GM06990 (cell line): Measurements from ENCODE around the gene GRIK3.

Experiments
- DNase-seq: peaks from one replicate; pipeline ENCODE4 v3.0.0-alpha.2; 2011; ENCODE audit not compliant: insufficient read length; ENCODE audit errors: extremely low read depth
- H3K27me3 ChIP-seq: replicated peaks from 2 replicates; pipeline ENCODE4 v1.6.0; 2011; ENCODE audit warnings: low read length; ENCODE audit not compliant: control insufficient read depth, insufficient read depth
- H3K36me3 ChIP-seq: 2 replicates; pipeline ENCODE4 v1.5.1; 2011; ENCODE audit warnings: low read length; ENCODE audit not compliant: control insufficient read depth, insufficient read depth
- H3K4me3 ChIP-seq: replicated peaks from 2 replicates; pipeline ENCODE4 v1.5.1; 2011; ENCODE audit warnings: low read depth, mild to moderate bottlenecking, control low read depth, low read length
- TF ChIP-seq, protein P1 (sequence below): IDR thresholded peaks from 2 replicates; pipeline ENCODE4 v1.5.1; 2011; ENCODE audit warnings: low read length, control low read depth, mild to moderate bottlenecking, inconsistent platforms; ENCODE audit not compliant: insufficient read depth, poor library complexity, severe bottlenecking

Gene GRIK3

DNA sequence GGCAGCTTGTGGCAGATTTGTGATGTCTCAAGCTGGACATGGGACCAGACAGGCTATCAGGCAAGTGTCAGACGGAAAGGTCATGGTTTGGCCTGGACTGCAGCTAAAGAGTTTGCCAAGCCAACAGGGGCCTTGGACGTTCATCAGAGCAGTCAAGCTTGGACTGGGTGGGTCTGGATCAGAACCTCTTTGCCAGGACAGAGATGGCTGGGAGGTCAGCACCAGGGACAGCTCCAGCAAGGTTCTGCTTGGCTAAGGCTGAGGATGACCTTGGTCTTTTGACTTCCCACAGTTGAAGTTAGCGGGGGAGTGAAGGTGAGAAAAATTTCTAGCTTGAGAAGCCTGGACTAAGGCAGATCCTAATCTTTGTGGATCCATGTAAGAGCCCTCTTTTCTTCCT is 68.1 kb downstream of the GRIK3 start:
- no peaks in the 10 kb centered on the region for H3K36me3 ChIP-seq
- no peak for DNase-seq

DNA sequence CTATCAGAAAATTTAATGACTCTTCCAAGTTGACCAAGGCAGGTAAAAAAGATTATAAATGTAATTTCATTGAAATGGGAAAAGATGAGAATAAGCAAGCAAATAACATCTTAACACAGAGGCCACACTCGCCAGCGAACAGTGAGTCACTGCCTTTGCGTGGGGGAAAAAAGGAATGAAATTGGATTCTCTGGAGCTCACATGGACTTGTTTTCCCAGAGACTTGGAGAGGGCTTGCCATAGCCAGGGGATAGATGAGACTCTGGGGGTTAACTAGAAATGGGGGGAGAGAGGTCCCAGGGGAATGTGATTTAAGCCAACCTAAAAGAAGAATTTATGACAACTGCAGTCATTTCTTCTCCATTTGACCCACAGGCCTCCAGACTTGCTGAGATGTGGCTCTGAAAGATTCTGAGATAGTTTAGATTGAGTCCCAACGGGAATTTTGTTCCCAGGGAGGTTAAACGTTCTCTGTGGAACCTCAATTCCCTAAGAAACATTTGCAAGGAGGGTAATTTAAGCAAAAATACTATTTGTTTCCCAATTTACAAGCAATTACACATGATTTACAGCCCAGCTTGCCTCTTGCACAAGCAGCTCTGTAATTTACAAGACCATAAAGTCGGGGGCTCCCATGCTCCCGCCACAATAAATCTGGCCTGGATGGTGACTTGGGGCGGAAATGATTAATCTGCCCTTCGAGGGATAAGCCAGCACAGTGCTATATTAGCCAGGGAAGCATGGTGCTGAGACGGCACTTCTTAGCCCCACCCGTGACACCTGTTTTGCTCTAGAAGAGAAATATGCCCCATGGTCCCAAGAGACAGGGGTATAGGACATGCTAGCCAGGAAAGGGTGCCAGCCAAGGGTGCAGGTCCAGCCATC is 68.8 kb downstream of the GRIK3 start:
- TF ChIP-seq, protein P1, sequence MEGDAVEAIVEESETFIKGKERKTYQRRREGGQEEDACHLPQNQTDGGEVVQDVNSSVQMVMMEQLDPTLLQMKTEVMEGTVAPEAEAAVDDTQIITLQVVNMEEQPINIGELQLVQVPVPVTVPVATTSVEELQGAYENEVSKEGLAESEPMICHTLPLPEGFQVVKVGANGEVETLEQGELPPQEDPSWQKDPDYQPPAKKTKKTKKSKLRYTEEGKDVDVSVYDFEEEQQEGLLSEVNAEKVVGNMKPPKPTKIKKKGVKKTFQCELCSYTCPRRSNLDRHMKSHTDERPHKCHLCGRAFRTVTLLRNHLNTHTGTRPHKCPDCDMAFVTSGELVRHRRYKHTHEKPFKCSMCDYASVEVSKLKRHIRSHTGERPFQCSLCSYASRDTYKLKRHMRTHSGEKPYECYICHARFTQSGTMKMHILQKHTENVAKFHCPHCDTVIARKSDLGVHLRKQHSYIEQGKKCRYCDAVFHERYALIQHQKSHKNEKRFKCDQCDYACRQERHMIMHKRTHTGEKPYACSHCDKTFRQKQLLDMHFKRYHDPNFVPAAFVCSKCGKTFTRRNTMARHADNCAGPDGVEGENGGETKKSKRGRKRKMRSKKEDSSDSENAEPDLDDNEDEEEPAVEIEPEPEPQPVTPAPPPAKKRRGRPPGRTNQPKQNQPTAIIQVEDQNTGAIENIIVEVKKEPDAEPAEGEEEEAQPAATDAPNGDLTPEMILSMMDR: no peak
- DNase-seq: no peak
- H3K36me3 ChIP-seq: no peaks in the 10 kb centered on the region
- no peak overlapping the region for H3K4me3 ChIP-seq
- no peaks in the 10 kb centered on the region for H3K27me3 ChIP-seq

More for the DNA sequence above, 68.1 kb downstream of the GRIK3 start:
- TF ChIP-seq, protein P1: no peak
- Histone ChIP-seq H3K4me3 (no peak overlapping the region), H3K27me3 (no peaks in the 10 kb centered on the region)

GRCh38 chr1:36964830-36965229 is 69.5 kb downstream of the GRIK3 start:
- no peak overlapping the region for H3K4me3 ChIP-seq
- no peaks in the 10 kb centered on the region for H3K36me3 ChIP-seq
- TF ChIP-seq, protein P1: no peak
- no peak for DNase-seq
- H3K27me3 ChIP-seq: no peaks in the 10 kb centered on the region

DNA sequence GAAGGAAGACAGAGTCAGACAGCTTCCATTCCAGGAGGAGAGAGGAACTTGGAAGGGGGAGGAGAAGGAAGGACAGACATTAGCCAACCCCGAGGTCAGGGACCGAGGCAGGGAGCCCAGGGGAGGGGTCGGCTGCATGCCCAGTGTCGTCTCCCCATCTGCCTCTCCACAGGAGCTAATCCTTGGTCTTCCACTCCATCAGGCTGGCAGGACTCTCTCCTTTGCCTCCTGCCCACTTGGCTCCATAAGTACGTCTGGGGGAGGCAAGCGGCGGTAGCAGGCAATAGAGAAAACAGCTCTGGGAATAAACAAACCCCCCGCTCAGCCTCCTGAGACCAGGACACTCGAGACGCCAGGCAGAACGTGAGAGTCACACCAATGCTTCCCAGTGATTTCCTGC is 71.3 kb downstream of the GRIK3 start:
- TF ChIP-seq, protein P1: no peak
- no peaks in the 10 kb centered on the region for H3K36me3 ChIP-seq
- no peak overlapping the region for H3K4me3 ChIP-seq
- no peaks in the 10 kb centered on the region for H3K27me3 ChIP-seq
- DNase-seq: no peak

- TF ChIP-seq, protein P1: no peak
- no peak overlapping the region for H3K4me3 ChIP-seq
- no peak for DNase-seq
- no peaks in the 10 kb centered on the region for H3K27me3 ChIP-seq
- H3K36me3 ChIP-seq: no peaks in the 10 kb centered on the region
Measured at GRCh38 chr1:36961062-36961615, 73.2 kb downstream of the GRIK3 start.
